Left ventricle myocardium inferior (tissue), 1 donor: ENCODE measurements around the gene DIP2B. TPM values are rescaled to one million over a fixed set of nuclear protein-coding genes. Genes with fewer than 3 reads are reported as not detected.

Experiments
- DNase-seq: peaks from one replicate; pipeline ENCODE4 v3.0.0-alpha.2; 2020
- H3K27ac ChIP-seq: fragments of 200-600 bp; replicated peaks from 2 replicates; pipeline ENCODE4 v1.8.0; 2021
- H3K27me3 ChIP-seq: fragments of 200-600 bp; 2 replicates; pipeline ENCODE4 v1.8.0; 2021; ENCODE audit warnings: low read depth
- H3K36me3 ChIP-seq: fragments of 200-600 bp; 2 replicates; pipeline ENCODE4 v1.8.0; 2021
- H3K4me1 ChIP-seq: fragments of 200-600 bp; 2 replicates; pipeline ENCODE4 v1.8.0; 2021
- H3K4me3 ChIP-seq: fragments of 200-600 bp; 2 replicates; pipeline ENCODE4 v1.8.0; 2021; ENCODE audit warnings: mild to moderate bottlenecking, moderate library complexity
- H3K9me3 ChIP-seq: fragments of 200-600 bp; replicated peaks from 2 replicates; pipeline ENCODE4 v1.8.0; 2021
- CTCF ChIP-seq: fragments of 200-600 bp; IDR thresholded peaks from 2 replicates; pipeline ENCODE4 v1.8.0; 2021; ENCODE audit warnings: antibody characterized with exemption, mild to moderate bottlenecking, borderline replicate concordance
- intact Hi-C: fragments of 100-400 bp; cut with micrococcal nuclease; formaldehyde crosslinking; loops from one replicate; pipeline ENCODE4 v1.11.0; 2022
- total RNA-seq: library from RNA; stranded (reverse); fragmentation: NEBNext Ultra II Directional; extraction: Animal tissue kit (Norgen Biotek cat#: 25700); gene quantifications from one replicate; pipeline ENCODE4 v1.2.1, GENCODE V29; 2021
- donor health status: DM: no; HTN: yes; CAD: no; lungs with severe emphysema.

Gene DIP2B
- total RNA-seq, 1 donor from 2014 or later: 13.2 TPM

- Histone ChIP-seq H3K4me3 (no peak overlapping the region), H3K27me3 (no peaks in the 10 kb centered on the region), H3K4me1 (peaks cover 18% of the 10 kb centered on the region), H3K36me3 (peaks cover 92% of the 10 kb centered on the region), H3K27ac (no peak overlapping the region), H3K9me3 (no peaks in the 10 kb centered on the region)
- DNase-seq: no peak
- no peak for TF ChIP-seq CTCF
- intact Hi-C loops: no loop called here
Observed at GRCh38 chr12:50720085-50720484, 215.3 kb downstream of the DIP2B start.

- H3K27me3 ChIP-seq: no peaks in the 10 kb centered on the region
- intact Hi-C loops: no loop called here
- H3K36me3 ChIP-seq: peaks cover 89% of the 10 kb centered on the region
- no peak for DNase-seq
- H3K4me1 ChIP-seq: peaks cover 22% of the 10 kb centered on the region
- TF ChIP-seq CTCF: no peak
- H3K9me3 ChIP-seq: no peaks in the 10 kb centered on the region
- H3K27ac ChIP-seq: no peak overlapping the region
- H3K4me3 ChIP-seq: no peak overlapping the region
Observed at GRCh38 chr12:50720501-50720900, 215.7 kb downstream of the DIP2B start.

- Histone ChIP-seq H3K9me3 (no peaks in the 10 kb centered on the region), H3K4me1 (peaks cover 43% of the 10 kb centered on the region), H3K27ac (peak overlapping the region; percentile 17), H3K27me3 (no peaks in the 10 kb centered on the region), H3K4me3 (no peak overlapping the region), H3K36me3 (peaks cover 83% of the 10 kb centered on the region)
- no peak for TF ChIP-seq CTCF
- intact Hi-C loops: no loop called here
- DNase-seq: no peak
Observed at GRCh38 chr12:50723865-50724264, 219.1 kb downstream of the DIP2B start.

- no peaks in the 10 kb centered on the region for H3K9me3 ChIP-seq
- no peak overlapping the region for H3K4me3 ChIP-seq
- peaks cover 85% of the 10 kb centered on the region for H3K36me3 ChIP-seq
- no peak for TF ChIP-seq CTCF
- peak overlapping the region; percentile 17 for H3K27ac ChIP-seq
- intact Hi-C loops: no loop called here
- H3K27me3 ChIP-seq: no peaks in the 10 kb centered on the region
- DNase-seq: no peak
- peaks cover 43% of the 10 kb centered on the region for H3K4me1 ChIP-seq
Observed at GRCh38 chr12:50725011-50725942, 220.5 kb downstream of the DIP2B start.

- H3K9me3 ChIP-seq: no peaks in the 10 kb centered on the region
- H3K27me3 ChIP-seq: no peaks in the 10 kb centered on the region
- DNase-seq: no peak
- intact Hi-C loops: no loop called here
- no peak overlapping the region for H3K4me3 ChIP-seq
- peaks cover 85% of the 10 kb centered on the region for H3K36me3 ChIP-seq
- TF ChIP-seq CTCF: no peak
- H3K4me1 ChIP-seq: peaks cover 43% of the 10 kb centered on the region
- no peak overlapping the region for H3K27ac ChIP-seq
Observed at GRCh38 chr12:50727466-50727865, 222.7 kb downstream of the DIP2B start.
